Caco-2 (cell line): ENCODE data around the gene KRT23. TPM values are rescaled to one million over a fixed set of nuclear protein-coding genes. Genes with fewer than 3 reads are reported as not detected.
"Not testable (repeated sequence)": the region's sequence is repeated elsewhere in the genome, so short reads cannot be mapped to it uniquely, and the experiment has no call there.

ENCODE experiments used
- BruUV-seq: library from RNA; stranded (reverse); fragments of 400-500 nt; replicated peaks from 2 replicates; lab custom pipeline; 2021; lab: Mats Ljungman, UMichigan
- CTCF ChIA-PET: fragments of 300-600 bp; sonication (Branson Sonifier 250); formaldehyde crosslinking; loops from one replicate; lab custom pipeline; 2022; ENCODE audit warnings: antibody characterized with exemption; lab: Charles Lee
- POLR2A ChIA-PET: fragments of 300-600 bp; sonication (Branson Sonifier 250); formaldehyde crosslinking; loops from one replicate; lab custom pipeline; 2022; ENCODE audit warnings: antibody characterized with exemption; lab: Charles Lee
- DNase-seq, 2 experiments: peaks; one replicate each; pipeline versions ENCODE4 v3.0.0 to v3.0.0-alpha.2; 2020 to 2022
- H3K27me3 ChIP-seq: replicated peaks from 2 replicates; pipeline ENCODE4 v1.6.0; 2011; ENCODE audit warnings: low read length; ENCODE audit not compliant: control insufficient read depth, insufficient read depth
- H3K36me3 ChIP-seq: 2 replicates; pipeline ENCODE4 v1.5.1; 2011; ENCODE audit warnings: low read length; ENCODE audit not compliant: control insufficient read depth, insufficient read depth
- H3K4me1 ChIP-seq: fragments of 250-450 bp; sonication (Bioruptor Pico); 2 replicates; pipeline ENCODE4 v1.5.1; 2020; ENCODE audit warnings: mild to moderate bottlenecking
- H3K4me3 ChIP-seq: 2 replicates; pipeline ENCODE4 v1.5.1; 2011; ENCODE audit warnings: low read depth, mild to moderate bottlenecking, control low read depth, low read length
- H3K9me3 ChIP-seq: fragments of 250-450 bp; sonication (Bioruptor Pico); 2 replicates; pipeline ENCODE4 v1.5.1; 2020; ENCODE audit warnings: mild to moderate bottlenecking, moderate library complexity
- H3K27ac Mint-ChIP-seq: one replicate; pipeline ENCODE4 v1.8.0; 2022; ENCODE audit warnings: mixed read lengths; ENCODE audit not compliant: unreplicated experiment
- H3K27me3 Mint-ChIP-seq: one replicate; pipeline ENCODE4 v1.8.0; 2022; ENCODE audit warnings: mixed read lengths; ENCODE audit not compliant: insufficient read depth, unreplicated experiment
- H3K36me3 Mint-ChIP-seq: one replicate; pipeline ENCODE4 v1.8.0; 2022; ENCODE audit warnings: mild to moderate bottlenecking, mixed read lengths; ENCODE audit not compliant: insufficient read depth, unreplicated experiment
- H3K4me1 Mint-ChIP-seq: one replicate; pipeline ENCODE4 v1.8.0; 2022; ENCODE audit warnings: low read depth, mixed read lengths; ENCODE audit not compliant: unreplicated experiment
- H3K4me3 Mint-ChIP-seq: one replicate; pipeline ENCODE4 v1.8.0; 2022; ENCODE audit warnings: mild to moderate bottlenecking, moderate library complexity, mixed read lengths; ENCODE audit not compliant: unreplicated experiment
- H3K9me3 Mint-ChIP-seq: one replicate; pipeline ENCODE4 v1.8.0; 2022; ENCODE audit warnings: mixed read lengths; ENCODE audit not compliant: unreplicated experiment
- CTCF ChIP-seq, 2 experiments: fragments of 200-600 bp in 1 of 2; IDR thresholded peaks; 1 replicate in 1 of 2; 2 replicates in 1 of 2; pipeline versions ENCODE4 v1.5.1 to v1.8.0; 2011 to 2022; ENCODE audit warnings: antibody characterized with exemption in 1 of 2, control low read depth in 1 of 2, inconsistent platforms in 1 of 2, low read depth in 1 of 2, low read length in 1 of 2, mild to moderate bottlenecking in 1 of 2, moderate library complexity in 1 of 2; ENCODE audit not compliant: insufficient read depth in 1 of 2, severe bottlenecking in 1 of 2, unreplicated experiment in 1 of 2
- intact Hi-C: fragments of 100-400 bp; cut with micrococcal nuclease; formaldehyde crosslinking; loops from one replicate; pipeline ENCODE4 v1.10.0; 2022; ENCODE audit not compliant: unreplicated experiment
- total RNA-seq: library from RNA; stranded (reverse); gene quantifications from 2 replicates; pipeline ENCODE4 v1.2.3, GENCODE V29; 2022

Gene KRT23
- total RNA-seq, 1 experiment from 2014 or later: 47.1 TPM

- H3K9me3 ChIP-seq: no peaks in the 10 kb centered on the region
- H3K36me3 ChIP-seq: no peaks in the 10 kb centered on the region
- H3K9me3 Mint-ChIP-seq: no peaks in the 10 kb centered on the region
- H3K27ac Mint-ChIP-seq: no peak overlapping the region
- no peak for DNase-seq
- ChIA-PET CTCF (no interaction called here), POLR2A (no interaction called here)
- intact Hi-C loops: no loop called here
- peaks cover 20% of the 10 kb centered on the region for H3K36me3 Mint-ChIP-seq
- no peak overlapping the region for H3K4me3 ChIP-seq
- no peak for TF ChIP-seq CTCF (IDR thresholded peaks at IDR 0.05; ENCODE audit: insufficient read depth in 1 of 2, low read depth in 1 of 2, low read length in 1 of 2, severe bottlenecking in 1 of 2, unreplicated experiment in 1 of 2)
- H3K4me1 Mint-ChIP-seq: no peaks in the 10 kb centered on the region
- BruUV-seq: no TSS peak
- H3K4me1 ChIP-seq: peaks cover 6% of the 10 kb centered on the region
- no peaks in the 10 kb centered on the region for H3K27me3 Mint-ChIP-seq
- H3K27me3 ChIP-seq: no peaks in the 10 kb centered on the region
- H3K4me3 Mint-ChIP-seq: no peak overlapping the region
Observed at GRCh38 chr17:40921026-40921425, 16.4 kb downstream of the KRT23 start.

- H3K36me3 ChIP-seq, intact Hi-C loops, H3K4me3 Mint-ChIP-seq, H3K27ac Mint-ChIP-seq, BruUV-seq, H3K36me3 Mint-ChIP-seq, H3K4me1 Mint-ChIP-seq, H3K9me3 ChIP-seq, H3K9me3 Mint-ChIP-seq, H3K4me3 ChIP-seq, DNase-seq, H3K27me3 Mint-ChIP-seq, H3K27me3 ChIP-seq: not testable (repeated sequence)
- H3K4me1 ChIP-seq: peaks cover 20% of the 10 kb centered on the region
- POLR2A ChIA-PET: interaction anchor here (0.7 kb wide), 1 partner anchor 209 kb away, joined by 5 read pairs; no protein-coding TSS in a partner anchor
- CTCF ChIA-PET: interaction anchor here (0.9 to 1.6 kb wide), 2 partner anchors 36 to 746 kb away, joined by 5 to 6 read pairs; no protein-coding TSS in a partner anchor
Observed at GRCh38 chr17:40917116-40917515, 20.3 kb downstream of the KRT23 start.

- no peak overlapping the region for H3K27ac Mint-ChIP-seq
Observed at GRCh38 chr17:40916366-40916765, 21.1 kb downstream of the KRT23 start.

More at GRCh38 chr17:40916366-40916765, 21.1 kb downstream of the KRT23 start:
- POLR2A ChIA-PET: no interaction called here
- no TSS peak for BruUV-seq
- Histone ChIP-seq H3K36me3 (no peaks in the 10 kb centered on the region), H3K4me1 (peaks cover 20% of the 10 kb centered on the region), H3K4me3 (no peak overlapping the region), H3K9me3 (no peaks in the 10 kb centered on the region), H3K27me3 (no peaks in the 10 kb centered on the region)
- intact Hi-C loops: no loop called here
- Mint-ChIP-seq H3K9me3 (no peaks in the 10 kb centered on the region), H3K27me3 (no peaks in the 10 kb centered on the region), H3K4me3 (no peak overlapping the region), H3K36me3 (no peaks in the 10 kb centered on the region), H3K4me1 (peaks cover 10% of the 10 kb centered on the region)
- CTCF ChIA-PET: no interaction called here
- DNase-seq: no peak
- TF ChIP-seq CTCF (IDR thresholded peaks at IDR 0.05; ENCODE audit: insufficient read depth in 1 of 2, low read depth in 1 of 2, low read length in 1 of 2, severe bottlenecking in 1 of 2, unreplicated experiment in 1 of 2): no peak
